AG10803 (cell line): ENCODE results near the gene VCL.
A peak's percentile ranks its signal among the peaks of the same experiment; 100 is the strongest.

Experiments
- DNase-seq: peaks from one replicate; pipeline ENCODE4 v3.0.0; 2010; ENCODE audit warnings: low read depth
- H3K4me3 ChIP-seq: 2 replicates; pipeline ENCODE4 v1.5.1; 2011; ENCODE audit warnings: mild to moderate bottlenecking, low read length, control low read depth
- CTCF ChIP-seq: conservative IDR thresholded peaks from 2 replicates; pipeline ENCODE4 v1.5.1; 2011; ENCODE audit warnings: mild to moderate bottlenecking, low read length, control low read depth, inconsistent platforms

VCL gene

GRCh38 chr10:74067373-74068352, 69.7 kb downstream of the VCL start:
- peak; percentile 55 for DNase-seq
- no peak for TF ChIP-seq CTCF
- H3K4me3 ChIP-seq = no peak overlapping the region

GRCh38 chr10:74071157-74071556, 73.2 kb downstream of the VCL start:
- peak; percentile 95 for DNase-seq
- no peak overlapping the region for H3K4me3 ChIP-seq
- no peak for TF ChIP-seq CTCF

GRCh38 chr10:74072503-74072902, 74.6 kb downstream of the VCL start:
- no peak for TF ChIP-seq CTCF
- DNase-seq = peak; percentile 50
- no peak overlapping the region for H3K4me3 ChIP-seq

GRCh38 chr10:74075906-74076305, 78.0 kb downstream of the VCL start:
- DNase-seq = no peak
- no peak overlapping the region for H3K4me3 ChIP-seq

GRCh38 chr10:74076961-74077360, 79.0 kb downstream of the VCL start:
- DNase-seq = no peak
- TF ChIP-seq CTCF = no peak

More at GRCh38 chr10:74075906-74076305, 78.0 kb downstream of the VCL start:
- no peak for TF ChIP-seq CTCF

GRCh38 chr10:74077416-74077815, 79.5 kb downstream of the VCL start:
- H3K4me3 ChIP-seq = no peak overlapping the region
- TF ChIP-seq CTCF = no peak
- DNase-seq = no peak

More at GRCh38 chr10:74076961-74077360, 79.0 kb downstream of the VCL start:
- H3K4me3 ChIP-seq = no peak overlapping the region

GRCh38 chr10:74078037-74078436, 80.1 kb downstream of the VCL start:
- TF ChIP-seq CTCF = no peak
- H3K4me3 ChIP-seq = no peak overlapping the region
- peak; percentile 33 for DNase-seq
